Activated CD8-positive, alpha-beta memory T cell treated with anti-CD3 and anti-CD28 coated beads for 4 hours (primary cell): ENCODE measurements around the gene ZBTB7A.

Experiments used
- DNase-seq, 2 donors: peaks; one replicate each; pipeline ENCODE4 v3.0.0-alpha.2; 2020; ENCODE audit warnings: low read depth in 2 of 2

ZBTB7A gene

DNA sequence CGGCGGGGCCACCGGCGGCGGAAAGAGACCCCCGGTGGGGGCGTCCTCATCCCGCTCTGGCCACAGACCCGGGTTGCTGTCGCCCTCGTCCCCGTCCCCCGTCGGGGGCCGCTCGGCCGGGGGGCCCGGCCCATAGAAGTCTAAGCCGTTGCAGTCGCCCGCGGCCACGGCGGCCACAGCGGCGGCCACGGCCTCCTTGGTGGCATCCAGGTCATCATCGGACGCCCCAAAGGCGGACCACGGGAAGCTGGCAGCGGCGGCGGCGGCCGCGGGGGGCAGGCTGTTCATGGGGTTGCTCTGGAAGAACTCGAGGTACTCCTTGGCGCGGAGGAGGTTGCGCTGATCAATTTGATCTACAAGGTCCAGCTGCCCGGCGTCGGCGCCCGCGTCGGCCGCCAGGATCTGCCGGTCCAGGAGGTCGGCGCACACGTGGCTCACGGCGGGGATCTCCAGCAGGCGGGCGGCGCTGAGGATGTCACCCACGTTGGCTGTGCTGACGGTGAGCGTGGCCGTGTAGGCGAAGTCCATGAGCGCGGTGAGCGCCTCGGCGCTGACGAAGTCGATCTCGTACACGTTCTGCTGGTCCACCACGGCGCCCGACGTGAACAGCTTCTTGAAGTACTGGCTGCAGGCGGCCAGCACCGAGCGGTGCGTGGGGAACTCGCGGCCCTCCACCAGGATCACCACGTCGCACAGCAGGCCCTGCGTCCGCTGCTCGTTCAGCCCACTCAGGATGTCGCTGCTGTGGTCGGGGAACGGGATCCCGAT lies 12.1 kb downstream of the ZBTB7A start:
- no peak for DNase-seq

DNA sequence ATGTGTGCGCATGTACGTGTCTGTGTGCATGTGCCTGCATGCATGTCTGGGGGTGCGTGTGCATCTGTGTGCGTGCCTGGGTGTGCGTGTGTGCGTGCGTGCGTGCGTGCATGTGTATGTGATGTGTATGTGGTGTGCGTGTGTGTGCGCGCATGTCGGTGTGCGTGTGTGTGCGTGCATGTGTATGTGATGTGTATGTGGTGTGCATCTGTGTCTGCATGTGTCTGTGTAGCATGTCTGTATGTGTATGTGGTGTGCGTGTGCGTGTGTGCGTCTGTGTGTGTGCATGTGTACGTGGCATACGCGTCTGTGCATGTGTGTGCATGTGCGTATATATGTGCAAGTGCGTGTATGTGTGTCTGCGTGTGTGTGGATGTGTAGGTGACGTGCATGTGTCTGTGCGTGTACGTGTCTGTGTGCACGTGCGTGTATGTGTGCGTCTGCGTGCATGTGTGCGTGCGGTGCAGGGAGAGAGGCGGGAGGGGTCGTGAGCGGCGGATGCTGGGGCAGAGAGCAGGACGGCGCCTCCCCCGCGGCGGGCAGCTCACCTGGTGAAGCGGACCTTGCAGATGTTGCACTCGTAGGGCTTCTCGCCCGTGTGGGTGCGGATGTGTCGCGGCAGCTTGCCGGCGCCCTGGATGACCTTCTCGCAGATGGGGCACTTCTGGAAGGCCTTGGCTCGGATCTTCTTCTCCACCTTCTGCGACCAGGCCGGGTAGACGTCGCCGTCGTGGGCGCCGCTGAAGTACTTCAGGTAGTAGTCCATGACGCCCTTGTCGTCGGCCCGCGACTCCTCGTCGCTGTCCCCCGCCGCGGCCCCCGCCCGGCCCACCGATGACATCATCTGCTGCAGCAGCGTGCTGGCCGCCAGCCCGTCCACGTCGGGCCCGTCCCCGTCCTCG lies 13.0 kb downstream of the ZBTB7A start:
- no peak for DNase-seq

GRCh38 chr19:4052993-4053422 lies 13.7 kb downstream of the ZBTB7A start:
- DNase-seq = no peak

GRCh38 chr19:4052114-4052992 lies 14.3 kb downstream of the ZBTB7A start:
- DNase-seq = no peak

DNA sequence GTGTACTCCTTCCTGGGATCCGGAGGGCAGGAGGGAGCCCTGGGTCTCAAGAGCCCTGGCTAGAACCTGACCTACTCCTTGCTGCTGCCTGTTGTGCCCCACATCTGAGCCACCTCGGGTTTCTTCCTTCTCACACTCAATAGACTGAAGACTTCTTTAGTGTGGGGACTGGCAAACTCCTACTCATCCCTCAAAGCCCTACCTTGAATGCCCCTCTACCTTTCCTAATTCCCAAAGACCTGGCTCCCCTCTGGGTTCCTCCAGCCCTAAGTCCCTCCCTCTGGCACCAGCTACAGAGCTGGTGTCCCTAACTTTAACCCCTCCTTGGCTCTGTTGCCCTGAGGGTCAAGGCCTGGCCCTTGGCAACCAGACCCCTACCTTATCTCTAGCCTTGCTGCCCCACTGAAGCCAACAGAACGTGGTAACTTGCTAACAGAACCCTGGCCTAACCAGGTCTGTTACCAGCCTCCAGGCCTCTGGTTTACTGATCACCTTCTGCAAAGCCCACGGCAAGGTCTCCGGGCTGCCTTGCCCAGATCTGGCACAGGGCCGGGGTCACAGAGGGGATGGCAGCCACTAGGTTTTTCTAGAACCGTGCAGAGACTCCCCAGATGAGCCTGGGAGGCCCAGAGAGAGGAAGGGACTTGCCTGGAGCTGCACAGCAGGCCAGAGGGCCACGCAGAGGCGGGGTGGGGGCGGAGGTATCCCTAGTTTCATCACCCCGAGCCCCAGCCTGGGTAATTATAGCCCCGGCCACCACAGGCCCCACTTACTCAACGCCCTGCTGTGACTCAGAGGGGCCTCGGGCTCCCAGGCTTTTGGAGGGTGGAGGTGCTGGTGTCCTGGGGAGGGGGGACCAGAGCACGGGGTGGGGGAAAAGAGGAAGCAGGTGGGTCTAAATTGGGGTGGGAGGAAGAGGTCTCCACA lies 15.3 kb downstream of the ZBTB7A start:
- DNase-seq = no peak

- no peak for DNase-seq
These were observed 17.3 kb downstream of the ZBTB7A start for GRCh38 chr19:4049432-4049831.

GRCh38 chr19:4046946-4047683 lies 19.6 kb downstream of the ZBTB7A start:
- no peak for DNase-seq

DNA sequence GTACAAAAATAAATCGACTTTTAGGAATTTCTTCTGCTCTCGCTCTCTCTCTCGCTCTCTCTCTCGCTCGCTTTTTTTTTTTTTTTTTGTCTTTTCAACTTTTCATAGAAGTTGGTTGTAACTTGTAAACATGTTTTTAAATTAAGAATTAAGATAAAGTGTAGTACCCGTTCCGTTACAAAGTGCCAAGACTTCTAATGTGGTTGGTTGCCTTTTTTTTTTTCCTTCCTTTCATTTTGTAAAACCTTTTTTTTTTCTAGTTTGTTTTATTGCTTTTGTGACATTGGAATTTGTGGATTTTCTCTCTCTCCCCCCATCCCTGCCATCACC lies 20.4 kb downstream of the ZBTB7A start:
- DNase-seq = no peak

DNA sequence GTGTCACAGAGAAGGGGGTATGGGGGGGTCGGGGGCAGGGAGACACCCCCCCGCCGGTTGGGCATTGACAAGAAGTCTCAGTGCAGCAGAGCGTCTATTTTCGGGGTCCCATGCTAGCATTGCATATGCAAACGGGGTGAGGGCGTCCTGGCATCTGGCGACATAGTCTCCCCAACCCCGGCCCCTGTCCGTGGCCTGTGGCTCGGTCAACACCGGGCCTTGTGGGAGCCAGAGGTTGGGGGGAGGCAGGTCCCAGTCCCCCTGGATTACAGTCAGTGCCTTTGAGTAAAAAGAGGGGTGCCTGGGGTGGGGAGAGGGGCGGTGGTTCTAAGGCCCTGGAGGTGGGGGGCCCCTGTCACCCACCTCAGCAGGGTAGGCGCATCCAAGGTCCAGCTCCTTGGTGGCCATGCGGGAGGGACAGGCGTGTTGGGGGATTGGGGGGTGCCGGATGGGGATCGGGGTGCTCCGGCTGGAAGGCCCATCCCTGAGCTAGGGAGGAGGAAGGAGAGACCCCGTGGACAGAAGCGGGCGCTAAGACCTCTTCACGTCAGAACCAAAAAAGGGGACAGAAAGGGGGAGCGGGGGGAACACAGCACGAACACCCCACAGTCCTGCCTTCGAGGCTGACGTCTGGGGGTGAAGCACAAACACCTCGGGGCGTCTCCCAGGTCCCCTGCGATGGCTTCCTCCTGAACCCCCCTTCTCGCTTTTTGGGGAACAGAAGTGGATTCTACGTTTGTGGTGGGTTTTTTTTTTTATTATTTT lies 20.9 kb downstream of the ZBTB7A start:
- no peak for DNase-seq

DNA sequence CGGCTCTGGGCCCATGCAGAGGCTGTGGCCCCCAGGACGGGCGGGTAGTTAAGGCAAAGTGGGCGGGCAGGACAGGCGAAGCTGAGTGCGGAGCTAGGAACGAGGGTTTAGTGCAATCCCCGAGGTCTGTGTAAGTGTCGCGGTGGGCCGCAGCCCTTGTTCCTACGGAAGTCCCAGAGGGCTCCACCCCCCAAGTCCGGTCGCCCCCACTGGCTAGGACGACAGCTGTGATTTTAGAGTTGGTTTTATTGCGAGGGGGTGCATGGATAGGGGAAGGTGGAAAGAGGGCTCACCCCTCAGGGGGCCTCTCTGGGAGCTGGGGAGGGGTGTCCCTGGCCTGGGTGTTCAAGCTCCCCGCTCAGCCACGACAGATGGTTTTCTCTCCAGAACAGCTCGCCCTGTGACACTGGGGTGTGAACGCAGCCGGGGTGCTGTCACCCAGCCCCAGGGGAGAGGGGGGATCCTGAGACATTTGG lies 21.7 kb downstream of the ZBTB7A start:
- no peak for DNase-seq

GRCh38 chr19:4043966-4044715 lies 22.6 kb downstream of the ZBTB7A start:
- no peak for DNase-seq

GRCh38 chr19:4043401-4043800 lies 23.3 kb downstream of the ZBTB7A start:
- DNase-seq = no peak

- no peak for DNase-seq
These were observed 24.0 kb downstream of the ZBTB7A start for GRCh38 chr19:4042731-4043082.

- DNase-seq = no peak
These were observed 24.5 kb downstream of the ZBTB7A start for GRCh38 chr19:4042064-4042730.

- DNase-seq = no peak
These were observed 27.9 kb downstream of the ZBTB7A start for GRCh38 chr19:4038661-4039423.

DNA sequence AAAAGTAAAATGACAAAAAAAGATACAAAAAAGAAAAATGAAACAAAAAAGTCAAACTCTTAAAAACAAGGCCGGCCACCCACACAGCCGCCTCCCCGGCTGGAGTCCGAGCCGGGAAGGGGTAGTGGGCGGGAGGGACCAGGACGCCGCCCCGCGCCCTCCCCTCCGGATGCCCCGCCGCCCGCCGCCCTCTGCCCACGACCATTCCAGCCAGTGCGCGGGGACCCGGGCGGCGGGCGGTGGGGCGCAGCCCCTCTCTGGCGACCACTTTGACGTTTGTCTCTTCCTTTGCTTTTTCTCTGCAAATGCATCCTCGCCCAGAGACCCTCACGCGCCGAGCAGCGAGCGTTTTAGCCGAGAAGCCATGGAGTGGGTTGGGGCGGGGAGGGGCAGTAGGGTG lies 28.6 kb downstream of the ZBTB7A start:
- no peak for DNase-seq

DNA sequence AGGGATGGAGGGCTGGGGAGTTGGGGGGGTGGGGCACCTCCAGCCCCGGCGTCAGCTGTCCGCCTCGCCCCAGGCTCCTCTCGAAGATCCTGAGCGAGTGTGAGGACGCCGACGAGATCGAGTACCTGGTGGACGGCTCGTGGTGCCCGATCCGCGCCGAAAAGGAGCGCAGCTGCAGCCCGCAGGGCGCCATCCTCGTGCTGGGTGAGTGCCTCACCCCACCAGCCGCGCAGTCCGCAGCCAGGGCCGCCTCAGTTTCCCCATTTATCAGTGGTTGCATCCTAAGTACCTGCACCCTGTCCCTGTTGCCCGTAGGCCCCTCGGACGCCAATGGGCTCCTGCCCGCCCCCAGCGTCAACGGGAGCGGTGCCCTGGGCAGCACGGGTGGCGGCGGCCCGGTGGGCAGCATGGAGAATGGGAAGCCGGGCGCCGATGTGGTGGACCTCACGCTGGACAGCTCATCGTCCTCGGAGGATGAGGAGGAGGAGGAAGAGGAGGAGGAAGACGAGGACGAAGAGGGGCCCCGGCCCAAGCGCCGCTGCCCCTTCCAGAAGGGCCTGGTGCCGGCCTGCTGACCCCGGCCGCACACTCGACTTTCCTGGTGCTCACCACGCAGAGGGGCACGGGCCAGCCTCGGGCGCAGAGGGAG lies 29.3 kb downstream of the ZBTB7A start:
- no peak for DNase-seq
